CD4-positive, alpha-beta T cell (primary cell): Measurements from ENCODE around the gene ADARB2. TPM values are rescaled to one million over a fixed set of nuclear protein-coding genes. Genes with fewer than 3 reads are reported as not detected.

ENCODE experiments used
- ATAC-seq: fragments of 200-7000 bp; cut with Tn5 transposase; one replicate; pipeline ENCODE4 v1.10.0; 2022; ENCODE audit warnings: mild to moderate bottlenecking; ENCODE audit not compliant: poor library complexity
- CTCF ChIA-PET: fragments of 350-600 bp; sonication (Branson Sonifier 250); formaldehyde crosslinking; loops from one replicate; lab custom pipeline; 2021; ENCODE audit warnings: antibody characterized with exemption, inconsistent platforms; lab: Charles Lee
- POLR2A ChIA-PET: fragments of 350-600 bp; sonication (Branson Sonifier 250); formaldehyde crosslinking; loops from one replicate; lab custom pipeline; 2021; ENCODE audit warnings: antibody characterized with exemption, inconsistent platforms; lab: Charles Lee
- DNase-seq, 14 experiments: peaks; one replicate each; pipeline ENCODE4 v3.0.0-alpha.2; 2013 to 2020; ENCODE audit warnings: mixed read lengths in 2 of 14
- H3K27ac ChIP-seq, 2 donors: one replicate each; pipeline versions ENCODE4 v1.5.1 to v1.7.0; 2013; ENCODE audit warnings: low read length in 2 of 2, low read depth in 1 of 2, mild to moderate bottlenecking in 1 of 2
- H3K27me3 ChIP-seq, 2 experiments: 1 replicate in 1 of 2; 2 replicates in 1 of 2; pipeline versions ENCODE4 v1.6.1 to v1.7.0; 2013; ENCODE audit warnings: low read length in 2 of 2, control low read depth in 1 of 2, mild to moderate bottlenecking in 1 of 2, moderate library complexity in 1 of 2; ENCODE audit not compliant: insufficient read depth in 2 of 2, control insufficient read depth in 1 of 2
- H3K36me3 ChIP-seq: one replicate; pipeline ENCODE4 v1.6.1; 2013; ENCODE audit warnings: low read length, control low read depth; ENCODE audit not compliant: insufficient read depth
- H3K4me1 ChIP-seq: one replicate; pipeline ENCODE4 v1.6.1; 2013; ENCODE audit warnings: low read length, control low read depth; ENCODE audit not compliant: insufficient read depth
- H3K4me3 ChIP-seq: one replicate; pipeline ENCODE4 v1.5.1; 2013; ENCODE audit warnings: mild to moderate bottlenecking, low read length, moderate library complexity
- H3K9me3 ChIP-seq, 2 experiments: 1 replicate in 1 of 2; 2 replicates in 1 of 2; pipeline versions ENCODE4 v1.6.1 to v1.7.0; 2013; ENCODE audit warnings: low read length in 2 of 2, mild to moderate bottlenecking in 2 of 2, control low read depth in 1 of 2, moderate library complexity in 1 of 2; ENCODE audit not compliant: control insufficient read depth in 1 of 2, insufficient read depth in 1 of 2
- H3K27ac Mint-ChIP-seq: one replicate; pipeline ENCODE4 v1.8.0; 2020; ENCODE audit warnings: mixed read lengths
- H3K27me3 Mint-ChIP-seq: one replicate; pipeline ENCODE4 v1.8.0; 2021; ENCODE audit warnings: mixed read lengths
- H3K36me3 Mint-ChIP-seq: one replicate; pipeline ENCODE4 v1.8.0; 2021; ENCODE audit warnings: low read depth, mixed read lengths
- H3K4me1 Mint-ChIP-seq: one replicate; pipeline ENCODE4 v1.8.0; 2021; ENCODE audit warnings: low read depth, mixed read lengths
- H3K4me3 Mint-ChIP-seq: one replicate; pipeline ENCODE4 v1.8.0; 2020; ENCODE audit warnings: mild to moderate bottlenecking, mixed read lengths
- H3K9me3 Mint-ChIP-seq: one replicate; pipeline ENCODE4 v1.8.0; 2020; ENCODE audit warnings: mixed read lengths
- intact Hi-C, 2 experiments: fragments of 100-400 bp; cut with DNase I in 1 of 2; cut with micrococcal nuclease in 1 of 2; formaldehyde crosslinking; loops; one replicate each; pipeline versions ENCODE4 v1.15.1 to v1.9.0; 2023 to 2025; cut with DNase I, micrococcal nuclease
- total RNA-seq, 174 experiments: library from RNA in 2 of 174; stranded (reverse) in 2 of 174; gene quantifications; one replicate each; pipeline ENCODE4 v1.2.3 and lab custom pipeline; 2021 to 2026
- TF ChIP-seq, protein P1 (sequence below): fragments of 200-600 bp; IDR thresholded peaks from one replicate; pipeline ENCODE4 v1.8.0; 2022; ENCODE audit warnings: antibody characterized with exemption, mild to moderate bottlenecking

ADARB2 gene
- total RNA-seq, 2 experiments from 2014 or later = 0.14 TPM; not detected in 1

DNA sequence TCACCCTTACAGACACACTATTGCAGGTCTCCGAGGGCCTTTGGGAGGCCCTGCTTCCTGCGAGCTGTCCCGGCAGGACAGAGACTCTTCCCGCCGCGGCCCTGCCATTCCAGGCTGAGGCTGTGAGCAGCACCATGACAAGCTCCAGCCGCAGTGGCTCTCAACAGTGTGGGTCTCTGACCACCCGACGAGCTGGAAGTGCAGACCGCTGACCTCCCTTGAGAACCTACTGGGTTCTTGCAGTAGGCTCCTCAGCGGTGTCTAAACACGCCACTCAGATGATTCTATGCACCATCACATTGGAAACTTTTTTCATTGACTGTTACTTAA lies 377.7 kb downstream of the ADARB2 start:
- no peak overlapping the region for H3K4me3 ChIP-seq
- H3K4me3 Mint-ChIP-seq = no peak overlapping the region
- H3K4me1 ChIP-seq = no peaks in the 10 kb centered on the region
- H3K27me3 Mint-ChIP-seq = peaks cover 18% of the 10 kb centered on the region
- ChIA-PET POLR2A (no interaction called here), CTCF (no interaction called here)
- no peaks in the 10 kb centered on the region for H3K36me3 Mint-ChIP-seq
- ATAC-seq = peak; percentile 15
- TF ChIP-seq, protein P1, sequence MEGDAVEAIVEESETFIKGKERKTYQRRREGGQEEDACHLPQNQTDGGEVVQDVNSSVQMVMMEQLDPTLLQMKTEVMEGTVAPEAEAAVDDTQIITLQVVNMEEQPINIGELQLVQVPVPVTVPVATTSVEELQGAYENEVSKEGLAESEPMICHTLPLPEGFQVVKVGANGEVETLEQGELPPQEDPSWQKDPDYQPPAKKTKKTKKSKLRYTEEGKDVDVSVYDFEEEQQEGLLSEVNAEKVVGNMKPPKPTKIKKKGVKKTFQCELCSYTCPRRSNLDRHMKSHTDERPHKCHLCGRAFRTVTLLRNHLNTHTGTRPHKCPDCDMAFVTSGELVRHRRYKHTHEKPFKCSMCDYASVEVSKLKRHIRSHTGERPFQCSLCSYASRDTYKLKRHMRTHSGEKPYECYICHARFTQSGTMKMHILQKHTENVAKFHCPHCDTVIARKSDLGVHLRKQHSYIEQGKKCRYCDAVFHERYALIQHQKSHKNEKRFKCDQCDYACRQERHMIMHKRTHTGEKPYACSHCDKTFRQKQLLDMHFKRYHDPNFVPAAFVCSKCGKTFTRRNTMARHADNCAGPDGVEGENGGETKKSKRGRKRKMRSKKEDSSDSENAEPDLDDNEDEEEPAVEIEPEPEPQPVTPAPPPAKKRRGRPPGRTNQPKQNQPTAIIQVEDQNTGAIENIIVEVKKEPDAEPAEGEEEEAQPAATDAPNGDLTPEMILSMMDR = no peak
- peaks cover 15% of the 10 kb centered on the region for H3K4me1 Mint-ChIP-seq
- intact Hi-C loops = no loop called here
- peak overlapping the region; percentile 16 for H3K27ac Mint-ChIP-seq
- H3K9me3 Mint-ChIP-seq = no peaks in the 10 kb centered on the region
- H3K27me3 ChIP-seq = peaks cover 8 to 14% of the 10 kb centered on the region in 2 experiments
- H3K36me3 ChIP-seq = no peaks in the 10 kb centered on the region
- H3K9me3 ChIP-seq = peaks cover 0 to 15% of the 10 kb centered on the region in 2 experiments
- no peak for DNase-seq
- H3K27ac ChIP-seq = no peak overlapping the region

DNA sequence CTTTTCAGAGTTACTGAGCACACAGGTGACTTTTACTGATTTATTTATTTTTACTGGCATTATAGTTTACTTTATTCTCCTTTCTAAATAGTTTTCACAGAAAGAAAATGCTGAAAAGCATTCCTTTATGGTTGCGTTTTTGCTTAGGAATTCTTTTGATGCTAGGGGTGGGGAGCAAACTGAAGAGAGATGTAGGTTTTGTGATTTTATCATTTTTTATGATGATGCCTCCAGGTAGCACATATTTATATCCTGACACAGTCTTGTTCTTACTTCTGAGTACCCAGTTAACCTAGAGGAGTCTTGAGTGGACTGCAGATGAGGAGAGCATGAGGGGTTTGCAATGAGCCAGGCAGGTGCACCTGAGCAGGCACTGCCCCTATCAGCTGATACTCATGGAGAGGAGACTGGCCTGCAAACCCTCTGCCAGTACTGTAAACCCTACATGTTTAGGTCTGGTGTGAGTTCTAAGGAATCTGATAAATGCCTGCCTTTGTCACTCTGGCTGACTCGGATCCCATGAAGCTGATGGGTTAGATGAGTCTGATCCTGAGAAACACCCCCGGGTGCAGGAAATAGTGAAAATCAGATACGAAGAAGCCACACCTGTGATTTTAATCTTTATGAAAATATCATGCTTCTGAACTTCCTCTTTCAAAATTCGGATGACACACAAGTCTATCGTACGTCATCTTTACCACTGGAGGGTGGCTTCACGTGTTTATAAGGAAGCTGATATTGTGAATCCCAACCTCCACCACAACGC lies 378.3 kb downstream of the ADARB2 start:
- intact Hi-C loops = no loop called here
- Mint-ChIP-seq H3K27me3 (peaks cover 13% of the 10 kb centered on the region), H3K4me3 (no peak overlapping the region), H3K36me3 (no peaks in the 10 kb centered on the region), H3K27ac (peak overlapping the region; percentile 16), H3K4me1 (peaks cover 15% of the 10 kb centered on the region), H3K9me3 (no peaks in the 10 kb centered on the region)
- peak in 2 of 14 experiments; percentile 7 to 38 for DNase-seq
- ChIA-PET CTCF (no interaction called here), POLR2A (no interaction called here)
- Histone ChIP-seq H3K27me3 (peaks cover 4 to 11% of the 10 kb centered on the region in 2 experiments), H3K4me3 (no peak overlapping the region), H3K36me3 (no peaks in the 10 kb centered on the region), H3K4me1 (no peaks in the 10 kb centered on the region), H3K27ac (no peak overlapping the region), H3K9me3 (peaks cover 0 to 15% of the 10 kb centered on the region in 2 experiments)
- TF ChIP-seq, protein P1 = no peak
- ATAC-seq = peak; percentile 83

DNA sequence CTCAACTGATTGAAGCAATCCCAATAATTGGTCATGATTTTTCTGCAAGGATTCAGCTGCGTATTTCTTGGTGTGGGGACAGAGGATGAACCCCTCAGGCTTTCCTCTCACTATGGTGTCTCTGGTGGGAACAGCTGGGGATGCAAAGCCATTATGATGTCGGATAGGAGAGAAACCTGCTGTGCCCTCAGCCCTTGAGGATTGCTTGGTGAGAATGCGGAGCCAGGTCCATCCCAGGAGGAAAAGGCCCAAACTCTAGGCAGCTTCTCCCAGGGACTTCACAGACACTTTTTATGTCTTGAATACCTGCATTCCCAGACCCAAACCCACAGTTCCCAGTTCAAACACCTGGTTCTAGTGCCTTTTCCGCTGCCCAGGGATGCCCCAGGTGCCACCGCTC lies 379.2 kb downstream of the ADARB2 start:
- POLR2A ChIA-PET = no interaction called here

More for the DNA sequence above, 379.2 kb downstream of the ADARB2 start:
- Mint-ChIP-seq H3K4me3 (no peak overlapping the region), H3K9me3 (no peaks in the 10 kb centered on the region), H3K27me3 (peaks cover 13% of the 10 kb centered on the region), H3K36me3 (no peaks in the 10 kb centered on the region), H3K27ac (no peak overlapping the region), H3K4me1 (peaks cover 15% of the 10 kb centered on the region)
- CTCF ChIA-PET = no interaction called here
- Histone ChIP-seq H3K4me3 (no peak overlapping the region), H3K9me3 (peaks cover 0 to 12% of the 10 kb centered on the region in 2 experiments), H3K36me3 (no peaks in the 10 kb centered on the region), H3K4me1 (no peaks in the 10 kb centered on the region), H3K27ac (no peak overlapping the region), H3K27me3 (peaks cover 4 to 8% of the 10 kb centered on the region in 2 experiments)
- intact Hi-C loops = no loop called here
- no peak for DNase-seq
- TF ChIP-seq, protein P1 = no peak
- ATAC-seq = no peak
